HEK293 (cell line): ENCODE results near the gene IER2.

Experiments
- BCL11A ChIP-seq: fragments of 450-650 bp; formaldehyde crosslinking; IDR thresholded peaks from 2 replicates; pipeline ENCODE4 v1.5.1; 2016; ENCODE audit warnings: low read depth, missing biosample characterization, missing genetic modification characterization
- CTCF ChIP-seq: fragments of 450-650 bp; formaldehyde crosslinking; IDR thresholded peaks from 2 replicates; pipeline ENCODE4 v1.5.1; 2016; ENCODE audit warnings: missing biosample characterization, missing genetic modification characterization
- ELK4 ChIP-seq: IDR thresholded peaks from 2 replicates; pipeline ENCODE4 v1.6.1; 2011; ENCODE audit warnings: mild to moderate bottlenecking, low read depth, low read length, borderline replicate concordance
- KLF1 ChIP-seq: fragments of 450-650 bp; formaldehyde crosslinking; IDR thresholded peaks from 2 replicates; pipeline ENCODE4 v1.5.1; 2016; ENCODE audit warnings: missing biosample characterization, missing genetic modification characterization
- PBX3 ChIP-seq: sonication (generic); formaldehyde crosslinking; IDR thresholded peaks from 2 replicates; pipeline ENCODE4 v1.8.1; 2022; ENCODE audit warnings: mild to moderate bottlenecking, moderate library complexity, missing genetic modification reagents
- ZNF24 ChIP-seq: fragments of 450-650 bp; formaldehyde crosslinking; IDR thresholded peaks from 2 replicates; pipeline ENCODE4 v1.5.1; 2016; ENCODE audit warnings: missing biosample characterization, missing genetic modification characterization
- ZNF513 ChIP-seq: fragments of 450-650 bp; IDR thresholded peaks from 2 replicates; pipeline ENCODE4 v1.5.1; 2018; ENCODE audit warnings: missing biosample characterization, missing genetic modification characterization
- ZNF776 ChIP-seq: fragments of 450-650 bp; formaldehyde crosslinking; IDR thresholded peaks from 2 replicates; pipeline ENCODE4 v1.5.0; 2017; ENCODE audit warnings: missing biosample characterization, missing genetic modification characterization, borderline replicate concordance
- ZNF777 ChIP-seq: fragments of 450-650 bp; formaldehyde crosslinking; IDR thresholded peaks from 2 replicates; pipeline ENCODE4 v1.5.1; 2017; ENCODE audit warnings: missing biosample characterization, missing genetic modification characterization, borderline replicate concordance
- ZNF785 ChIP-seq: fragments of 450-650 bp; formaldehyde crosslinking; IDR thresholded peaks from 2 replicates; pipeline ENCODE4 v1.5.1; 2016; ENCODE audit warnings: missing biosample characterization, missing genetic modification characterization

- no peak for TF ChIP-seq ZNF776 (tag by site-specific recombination)
- no peak for TF ChIP-seq BCL11A (tag by site-specific recombination)
- TF ChIP-seq ZNF777: no peak
- TF ChIP-seq CTCF (tag by site-specific recombination): no peak
- TF ChIP-seq PBX3 (CRISPR knock-in tag): no peak
- TF ChIP-seq ZNF785 (tag by site-specific recombination): no peak
- no peak for TF ChIP-seq KLF1
- TF ChIP-seq ELK4: no peak
- TF ChIP-seq ZNF513 (tag by site-specific recombination): no peak
- no peak for TF ChIP-seq ZNF24 (tag by site-specific recombination)
These were observed 37.7 kb upstream of the IER2 start for GRCh38 chr19:13112555-13112954.
